H1 (cell line): ENCODE data around the gene CLVS2. TPM values are rescaled to one million over a fixed set of nuclear protein-coding genes. Genes with fewer than 3 reads are reported as not detected.

Experiments
- CTCF ChIA-PET: fragments of 300-600 bp; sonication (Branson Sonifier 250); formaldehyde crosslinking; loops from one replicate; lab custom pipeline; 2021; ENCODE audit not compliant: partially characterized antibody; lab: Charles Lee
- POLR2A ChIA-PET: fragments of 300-600 bp; sonication (Branson Sonifier 250); formaldehyde crosslinking; loops from one replicate; lab custom pipeline; 2021; ENCODE audit warnings: inconsistent platforms; ENCODE audit not compliant: partially characterized antibody; lab: Charles Lee
- DNase-seq, 2 experiments: peaks; one replicate each; pipeline versions ENCODE4 v3.0.0 to v3.0.0-alpha.2; 2010 to 2022; ENCODE audit warnings: low spot score in 2 of 2, low read depth in 1 of 2, mixed read lengths in 1 of 2
- FAIRE-seq: peaks from 2 replicates; lab custom pipeline; 2011; peaks lifted over from hg19 to GRCh38; lab: Jason Lieb, UNC
- H2AFZ ChIP-seq: 2 replicates; pipeline ENCODE4 v1.8.1; 2012; ENCODE audit warnings: low read length, inconsistent platforms
- H2AK5ac ChIP-seq: 2 replicates; pipeline ENCODE4 v1.6.1; 2013; ENCODE audit warnings: low read depth, low read length
- H2BK120ac ChIP-seq: replicated peaks from 2 replicates; pipeline ENCODE3; 2013; ENCODE audit warnings: low read depth, low read length, inconsistent platforms
- H2BK12ac ChIP-seq: 2 replicates; pipeline ENCODE4 v1.6.1; 2013; ENCODE audit warnings: low read depth, low read length
- H2BK15ac ChIP-seq: 2 replicates; pipeline ENCODE4 v1.6.1; 2013; ENCODE audit warnings: low read length
- H2BK20ac ChIP-seq: 2 replicates; pipeline ENCODE4 v1.6.1; 2013; ENCODE audit warnings: low read length
- H2BK5ac ChIP-seq: 2 replicates; pipeline ENCODE4 v1.6.1; 2013; ENCODE audit warnings: low read depth, low read length
- H3K14ac ChIP-seq: 2 replicates; pipeline ENCODE4 v1.6.1; 2013; ENCODE audit warnings: inconsistent platforms; ENCODE audit not compliant: insufficient read length
- H3K18ac ChIP-seq: 2 replicates; pipeline ENCODE4 v1.6.1; 2013; ENCODE audit warnings: low read length; ENCODE audit errors: extremely low read depth
- H3K23ac ChIP-seq: 2 replicates; pipeline ENCODE4 v1.6.1; 2013; ENCODE audit warnings: inconsistent platforms; ENCODE audit not compliant: insufficient read length
- H3K23me2 ChIP-seq: 2 replicates; pipeline ENCODE4 v1.6.1; 2013; ENCODE audit warnings: low read depth, low read length
- H3K27ac ChIP-seq: 2 replicates; pipeline ENCODE4 v1.6.1; 2011; ENCODE audit warnings: low read depth, low read length, inconsistent platforms
- H3K27me3 ChIP-seq, 4 experiments: replicated peaks in 1 of 4; 1 replicate in 1 of 4; 2 replicates in 3 of 4; pipeline versions ENCODE4 v1.6.1 to v1.8.1; 2011 to 2013; ENCODE audit warnings: low read length in 3 of 4, mild to moderate bottlenecking in 3 of 4, inconsistent platforms in 2 of 4, mixed read lengths in 2 of 4, moderate library complexity in 1 of 4; ENCODE audit not compliant: control insufficient read depth in 3 of 4, insufficient read depth in 3 of 4; ENCODE audit errors: extremely low read depth in 1 of 4
- H3K36me3 ChIP-seq, 4 experiments: 2 replicates each; pipeline versions ENCODE4 v1.6.1 to v1.8.1; 2011 to 2013; ENCODE audit warnings: mild to moderate bottlenecking in 4 of 4, low read length in 3 of 4, moderate library complexity in 2 of 4, control low read depth in 1 of 4, inconsistent platforms in 1 of 4; ENCODE audit not compliant: insufficient read depth in 4 of 4, control insufficient read depth in 2 of 4
- H3K4ac ChIP-seq: replicated peaks from 2 replicates; pipeline ENCODE3; 2013; ENCODE audit warnings: low read length, low read depth, mixed read lengths, inconsistent platforms; ENCODE audit not compliant: insufficient read length
- H3K4me1 ChIP-seq, 4 experiments: replicated peaks in 1 of 4; 1 replicate in 1 of 4; 2 replicates in 3 of 4; pipeline versions ENCODE4 v1.6.1 to v1.8.1; 2011 to 2013; ENCODE audit warnings: low read length in 3 of 4, inconsistent platforms in 2 of 4, mixed read lengths in 1 of 4; ENCODE audit not compliant: insufficient read depth in 4 of 4, control insufficient read depth in 3 of 4
- H3K4me2 ChIP-seq, 2 experiments: 2 replicates each; pipeline versions ENCODE4 v1.6.1 to v1.8.1; 2011 to 2013; ENCODE audit warnings: low read depth in 2 of 2, low read length in 2 of 2, control low read depth in 1 of 2, inconsistent platforms in 1 of 2, mild to moderate bottlenecking in 1 of 2; ENCODE audit not compliant: insufficient read depth in 1 of 2
- H3K4me3 ChIP-seq, 4 experiments: fragments of 200-600, 300-600 bp in 1 of 4; sonication (generic), shearing (Covaris generic), sonication (Bioruptor Twin) in 1 of 4; 2 replicates each; pipeline versions ENCODE4 v1.5.1 to v1.8.1; 2011 to 2016; ENCODE audit warnings: low read length in 4 of 4, low read depth in 3 of 4, control low read depth in 2 of 4, inconsistent platforms in 2 of 4, mild to moderate bottlenecking in 2 of 4, mixed read lengths in 1 of 4, moderate library complexity in 1 of 4; ENCODE audit not compliant: insufficient read depth in 2 of 4; ENCODE audit errors: extremely low read depth in 1 of 4
- H3K56ac ChIP-seq: replicated peaks from 2 replicates; pipeline ENCODE3; 2013; ENCODE audit warnings: low read depth, mild to moderate bottlenecking, mixed read lengths, low read length, inconsistent platforms; ENCODE audit not compliant: insufficient read length
- H3K79me1 ChIP-seq: 2 replicates; pipeline ENCODE4 v1.6.1; 2013; ENCODE audit warnings: low read depth, low read length, control low read depth
- H3K79me2 ChIP-seq, 2 experiments: 2 replicates each; pipeline versions ENCODE4 v1.6.1 to v1.8.1; 2012 to 2013; ENCODE audit warnings: low read length in 2 of 2, mild to moderate bottlenecking in 2 of 2, inconsistent platforms in 1 of 2; ENCODE audit not compliant: insufficient read depth in 2 of 2, control insufficient read depth in 1 of 2
- H3K9ac ChIP-seq, 4 experiments: replicated peaks in 1 of 4; 1 replicate in 1 of 4; 2 replicates in 3 of 4; pipeline versions ENCODE4 v1.6.1 to v1.8.1; 2011 to 2013; ENCODE audit warnings: low read depth in 3 of 4, low read length in 3 of 4, control low read depth in 2 of 4, mild to moderate bottlenecking in 2 of 4, moderate library complexity in 2 of 4, inconsistent platforms in 1 of 4; ENCODE audit errors: extremely low read depth in 1 of 4
- H3K9me3 ChIP-seq, 2 experiments: 2 replicates each; pipeline versions ENCODE4 v1.6.1 to v1.8.1; 2012 to 2013; ENCODE audit warnings: mild to moderate bottlenecking in 2 of 2, moderate library complexity in 2 of 2, control low read depth in 1 of 2, inconsistent platforms in 1 of 2, low read depth in 1 of 2, low read length in 1 of 2, mixed read lengths in 1 of 2; ENCODE audit not compliant: insufficient read depth in 2 of 2
- H4K20me1 ChIP-seq, 2 experiments: replicated peaks in 1 of 2; 2 replicates each; pipeline versions ENCODE3 to v1.8.1; 2011 to 2013; ENCODE audit warnings: inconsistent platforms in 2 of 2, low read length in 2 of 2, mild to moderate bottlenecking in 1 of 2; ENCODE audit not compliant: insufficient read depth in 2 of 2, control insufficient read depth in 1 of 2
- H4K5ac ChIP-seq: 2 replicates; pipeline ENCODE4 v1.6.1; 2013; ENCODE audit warnings: low read length, low read depth, mixed read lengths, inconsistent platforms; ENCODE audit not compliant: insufficient read length
- H4K8ac ChIP-seq: 2 replicates; pipeline ENCODE4 v1.8.0; 2013; ENCODE audit warnings: mild to moderate bottlenecking, moderate library complexity, low read length, inconsistent platforms; ENCODE audit not compliant: insufficient read depth; ENCODE audit errors: extremely low read depth
- H4K91ac ChIP-seq: replicated peaks from 2 replicates; pipeline ENCODE3; 2013; ENCODE audit warnings: low read length, mixed read lengths, inconsistent platforms; ENCODE audit not compliant: insufficient read length
- BCL11A ChIP-seq, 2 experiments: IDR thresholded peaks; one replicate each; pipeline ENCODE4 v1.6.1; 2011; ENCODE audit warnings: low read depth in 2 of 2, low read length in 2 of 2, mild to moderate bottlenecking in 2 of 2
- CHD1 ChIP-seq: IDR thresholded peaks from 2 replicates; pipeline ENCODE4 v1.6.1; 2012; ENCODE audit warnings: low read depth, low read length, improper control_type of control experiment
- EP300 ChIP-seq, 2 experiments: IDR thresholded peaks; 1 replicate in 1 of 2; 2 replicates in 1 of 2; pipeline ENCODE4 v1.6.1; 2011 to 2012; ENCODE audit warnings: low read depth in 2 of 2, low read length in 2 of 2, mild to moderate bottlenecking in 2 of 2, borderline replicate concordance in 1 of 2, inconsistent platforms in 1 of 2, moderate library complexity in 1 of 2
- POLR2A ChIP-seq, 2 experiments: IDR thresholded peaks; 1 replicate in 1 of 2; 2 replicates in 1 of 2; pipeline ENCODE4 v1.6.1; 2011; ENCODE audit warnings: low read depth in 2 of 2, low read length in 2 of 2, mild to moderate bottlenecking in 2 of 2; ENCODE audit errors: control extremely low read depth in 1 of 2
- TAF1 ChIP-seq: IDR thresholded peaks from 2 replicates; pipeline ENCODE4 v1.6.1; 2011; ENCODE audit warnings: mild to moderate bottlenecking, low read depth, low read length
- WGBS, 2 experiments: shearing (Covaris generic) in 1 of 2; methylation state at CpG; one replicate each; pipeline versions ENCODE4 v1.1.6 to v1.1.7; 2013 to 2015; ENCODE audit warnings: low lambda C conversion rate in 2 of 2, mixed read lengths in 2 of 2, inconsistent platforms in 1 of 2, low coverage in 1 of 2, missing lambda C conversion rate in 1 of 2; ENCODE audit not compliant: insufficient replicate concordance in 2 of 2, insufficient coverage in 1 of 2, insufficient read length in 1 of 2; ENCODE audit errors: extremely low coverage in 1 of 2, missing lambda C conversion rate in 1 of 2; 5-methylcytosine and 5-hydroxymethylcytosine counted together
- polyA plus RNA-seq, 7 experiments: library from polyadenylated mRNA; depleted of rRNA in 3 of 7; stranded (reverse) in 5 of 7; unstranded in 2 of 7; fragments of >200 nt in 5 of 7; fragments of 200-250 nt in 2 of 7; gene quantifications; 1 replicate in 5 of 7; 2 replicates in 1 of 7; 4 replicates in 1 of 7; pipeline versions ENCODE4 v1.2.1 to v1.2.3, GENCODE V29; 2011 to 2013; ENCODE audit warnings: missing spikeins in 2 of 7, mixed read lengths in 2 of 7
- total RNA-seq: library from RNA; stranded (reverse); fragmentation: NEBNext Ultra II Directional; extraction: Animal tissue kit (Norgen Biotek cat#: 25700); gene quantifications from 2 replicates; pipeline ENCODE4 v1.2.1, GENCODE V29; 2021
- TF ChIP-seq, protein P1 (sequence below): IDR thresholded peaks from 2 replicates; pipeline ENCODE4 v1.6.1; 2012; ENCODE audit warnings: inconsistent platforms
- TF ChIP-seq, protein P2 (sequence below): IDR thresholded peaks from 2 replicates; pipeline ENCODE4 v1.6.1; 2011; ENCODE audit warnings: low read depth, mild to moderate bottlenecking, low read length; ENCODE audit not compliant: insufficient read depth

CLVS2 gene
- total and polyA plus RNA-seq, 2 of the 8 experiments (the other 6 are each of a cell fraction or from before 2014, with no cell fraction given), result 0.30 to 0.73 TPM

- Histone ChIP-seq H2AK5ac (no peak overlapping the region), H3K4ac (no peak overlapping the region), H3K79me1 (no peaks in the 10 kb centered on the region), H4K5ac (no peak overlapping the region), H2BK120ac (no peak overlapping the region), H3K23ac (no peak overlapping the region), H3K14ac (no peak overlapping the region), H2BK15ac (no peak overlapping the region), H3K4me1 (no peaks in the 10 kb centered on the region; a peak in 1 of 7 replicates), H4K91ac (no peak overlapping the region), H3K18ac (no peak overlapping the region), H3K9ac (no peak overlapping the region), H3K9me3 (no peaks in the 10 kb centered on the region), H2BK5ac (no peak overlapping the region), H3K23me2 (peaks cover 10% of the 10 kb centered on the region; the same call in 1 of the 2 replicates), H2AFZ (no peak overlapping the region), H4K20me1 (no peaks in the 10 kb centered on the region), H3K27ac (no peak overlapping the region), H3K4me2 (no peak overlapping the region), H3K36me3 (no peaks in the 10 kb centered on the region), H2BK20ac (no peak overlapping the region), H2BK12ac (no peak overlapping the region), H3K4me3 (no peak overlapping the region), H3K79me2 (no peaks in the 10 kb centered on the region), H4K8ac (no peak overlapping the region), H3K27me3 (peaks cover 8 to 22% (median 15%) of the 10 kb centered on the region in 4 experiments), H3K56ac (no peak overlapping the region)
- POLR2A ChIA-PET, result no interaction called here
- CTCF ChIA-PET, result interaction anchor here (1.4 kb wide), 1 partner anchor 131 kb away, joined by 4 read pairs; no protein-coding TSS in a partner anchor
- no peak for FAIRE-seq
- WGBS, 2 experiments, result 73% methylated on average over 2 of the region's 2 CpGs; no CpG with 5 or more reads in 1 of the 2 experiments
- no peak for DNase-seq
- no peak for TF ChIP-seq BCL11A (IDR thresholded peaks at IDR 0.05; ENCODE audit: low read depth in 2 of 2, low read length in 2 of 2)
- no peak for TF ChIP-seq CHD1
- TF ChIP-seq POLR2A (IDR thresholded peaks at IDR 0.05; ENCODE audit: control extremely low read depth in 1 of 2, low read depth in 2 of 2, low read length in 2 of 2), result no peak
- TF ChIP-seq, protein P1, sequence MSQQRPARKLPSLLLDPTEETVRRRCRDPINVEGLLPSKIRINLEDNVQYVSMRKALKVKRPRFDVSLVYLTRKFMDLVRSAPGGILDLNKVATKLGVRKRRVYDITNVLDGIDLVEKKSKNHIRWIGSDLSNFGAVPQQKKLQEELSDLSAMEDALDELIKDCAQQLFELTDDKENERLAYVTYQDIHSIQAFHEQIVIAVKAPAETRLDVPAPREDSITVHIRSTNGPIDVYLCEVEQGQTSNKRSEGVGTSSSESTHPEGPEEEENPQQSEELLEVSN, result no peak
- TF ChIP-seq, protein P2, sequence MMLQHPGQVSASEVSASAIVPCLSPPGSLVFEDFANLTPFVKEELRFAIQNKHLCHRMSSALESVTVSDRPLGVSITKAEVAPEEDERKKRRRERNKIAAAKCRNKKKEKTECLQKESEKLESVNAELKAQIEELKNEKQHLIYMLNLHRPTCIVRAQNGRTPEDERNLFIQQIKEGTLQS, result no peak
- TF ChIP-seq EP300 (IDR thresholded peaks at IDR 0.05; ENCODE audit: borderline replicate concordance in 1 of 2, low read depth in 2 of 2, low read length in 2 of 2), result no peak
- no peak for TF ChIP-seq TAF1
These were observed 4.3 kb downstream of the CLVS2 start for GRCh38 chr6:123000244-123000770.
